PC-9 (cell line): ENCODE measurements around the gene CHFR. TPM values are rescaled to one million over a fixed set of nuclear protein-coding genes. Genes with fewer than 3 reads are reported as not detected.

ENCODE experiments used
- BruUV-seq: library from RNA; stranded (reverse); fragments of 400-500 nt; replicated peaks from 2 replicates; lab custom pipeline; 2021; lab: Mats Ljungman, UMichigan
- CTCF ChIA-PET: fragments of 300-600 bp; sonication (Branson Sonifier 250); formaldehyde crosslinking; loops from one replicate; lab custom pipeline; 2022; ENCODE audit warnings: antibody characterized with exemption; lab: Charles Lee
- POLR2A ChIA-PET: fragments of 300-600 bp; sonication (Branson Sonifier 250); formaldehyde crosslinking; loops from one replicate; lab custom pipeline; 2022; ENCODE audit warnings: antibody characterized with exemption; ENCODE audit not compliant: unreplicated experiment; lab: Charles Lee
- DNase-seq, 2 experiments: peaks; one replicate each; pipeline versions ENCODE4 v3.0.0 to v3.0.0-alpha.2; 2015 to 2022; ENCODE audit warnings: mixed read lengths in 1 of 2
- H2AFZ ChIP-seq: fragments of 200-600 bp; sonication (generic); 2 replicates; pipeline ENCODE4 v1.8.1; 2017; ENCODE audit warnings: antibody characterized with exemption
- H3F3A ChIP-seq: fragments of 200-600 bp; sonication (generic); 2 replicates; pipeline ENCODE4 v1.8.1; 2017; ENCODE audit warnings: antibody characterized with exemption, mild to moderate bottlenecking, low read depth; ENCODE audit not compliant: insufficient read depth
- H3K27ac ChIP-seq: fragments of 200-600 bp; sonication (generic); 2 replicates; pipeline ENCODE4 v1.6.1; 2016; ENCODE audit warnings: mixed run types
- H3K27me3 ChIP-seq: fragments of 200-600 bp; sonication (generic); 2 replicates; pipeline ENCODE4 v1.6.1; 2016; ENCODE audit warnings: low read depth, mixed run types; ENCODE audit not compliant: insufficient read depth
- H3K36me3 ChIP-seq: fragments of 200-600 bp; sonication (generic); 2 replicates; pipeline ENCODE4 v1.6.1; 2016; ENCODE audit warnings: low read depth, mixed run types
- H3K4me1 ChIP-seq: fragments of 200-600 bp; sonication (generic); replicated peaks from 2 replicates; pipeline ENCODE4 v1.6.1; 2016; ENCODE audit warnings: mixed run types; ENCODE audit not compliant: insufficient read depth
- H3K4me2 ChIP-seq: fragments of 200-600 bp; sonication (generic); 2 replicates; pipeline ENCODE4 v1.6.1; 2017; ENCODE audit warnings: mixed run types
- H3K4me3 ChIP-seq: fragments of 200-600 bp; sonication (generic); 2 replicates; pipeline ENCODE4 v1.6.1; 2016; ENCODE audit warnings: mixed run types
- H3K79me2 ChIP-seq: fragments of 200-600 bp; sonication (generic); 2 replicates; pipeline ENCODE4 v1.6.1; 2017; ENCODE audit warnings: low read depth, mixed run types
- H3K9me2 ChIP-seq: fragments of 200-600 bp; sonication (generic); 2 replicates; pipeline ENCODE4 v1.8.1; 2017; ENCODE audit warnings: mild to moderate bottlenecking; ENCODE audit not compliant: insufficient read depth
- H3K9me3 ChIP-seq: fragments of 200-600 bp; sonication (generic); 2 replicates; pipeline ENCODE4 v1.8.1; 2016; ENCODE audit warnings: low read depth; ENCODE audit not compliant: insufficient read depth
- H4K20me1 ChIP-seq: fragments of 200-600 bp; sonication (generic); 2 replicates; pipeline ENCODE4 v1.8.1; 2017; ENCODE audit not compliant: insufficient read depth
- EZH2 ChIP-seq: fragments of 200-600 bp; sonication (generic); IDR thresholded peaks from 2 replicates; pipeline ENCODE4 v1.8.0; 2017; ENCODE audit warnings: antibody characterized with exemption, low read depth
- intact Hi-C: fragments of 100-400 bp; cut with micrococcal nuclease; formaldehyde crosslinking; loops from one replicate; pipeline ENCODE4 v1.10.0; 2022; ENCODE audit not compliant: unreplicated experiment
- total RNA-seq: library from RNA; stranded (reverse); gene quantifications from 2 replicates; pipeline ENCODE4 v1.2.3, GENCODE V29; 2021
- TF ChIP-seq, protein P1 (sequence below): fragments of 200-600 bp; sonication (generic); conservative IDR thresholded peaks from 2 replicates; pipeline ENCODE4 v1.6.1; 2017; ENCODE audit warnings: mixed run types, antibody characterized with exemption, mild to moderate bottlenecking, moderate library complexity

CHFR gene
- total RNA-seq, 1 experiment from 2014 or later: 17.8 TPM

DNA sequence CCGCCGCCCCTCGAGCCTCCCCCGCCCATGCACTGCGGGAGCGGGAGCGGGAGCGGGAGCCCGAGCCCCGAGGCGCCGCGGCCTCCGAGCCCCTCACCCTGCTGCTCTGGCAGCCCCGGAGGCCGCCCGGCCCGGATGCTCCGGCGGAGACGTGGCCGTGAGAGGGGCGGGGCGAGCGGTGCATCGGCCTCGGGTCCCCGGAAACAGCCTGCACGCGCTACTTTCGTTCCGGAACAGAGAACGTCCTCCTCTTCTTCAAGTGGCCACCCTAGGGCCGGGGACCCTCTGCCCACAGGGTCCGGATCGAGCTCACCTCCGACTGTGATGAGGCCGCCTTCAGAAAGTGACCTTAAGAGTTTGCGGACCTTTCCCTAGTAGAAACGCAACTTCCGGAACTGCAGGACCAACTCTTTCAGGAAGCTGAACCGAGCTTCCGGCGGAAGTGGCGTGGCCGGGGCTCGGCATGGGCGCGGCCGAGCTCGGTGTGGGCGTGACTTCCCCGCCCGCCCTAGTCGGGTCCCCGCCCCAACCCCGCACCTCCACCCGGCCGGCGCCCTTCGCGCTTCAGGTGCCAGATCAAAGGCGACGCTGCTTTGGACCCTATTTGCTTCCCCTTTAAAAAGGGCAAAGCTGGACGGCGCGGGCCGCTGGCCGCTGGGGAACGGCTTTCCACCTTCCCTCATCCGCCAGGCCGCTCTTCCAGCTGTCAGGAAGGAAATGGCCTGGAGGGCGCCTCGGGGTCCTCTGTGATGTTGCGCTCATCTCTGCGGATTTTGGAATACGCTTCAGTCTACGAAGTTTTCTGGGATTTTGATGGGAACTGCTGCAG is 58.5 kb downstream of the CHFR start, which contains the start of gene GOLGA3:
Gene GOLGA3, minus strand, starts transcription at position 164 of the 829 bp plus-strand sequence. CDS start 6,741 bp downstream, outside the sequence.
- TF ChIP-seq, protein P1, sequence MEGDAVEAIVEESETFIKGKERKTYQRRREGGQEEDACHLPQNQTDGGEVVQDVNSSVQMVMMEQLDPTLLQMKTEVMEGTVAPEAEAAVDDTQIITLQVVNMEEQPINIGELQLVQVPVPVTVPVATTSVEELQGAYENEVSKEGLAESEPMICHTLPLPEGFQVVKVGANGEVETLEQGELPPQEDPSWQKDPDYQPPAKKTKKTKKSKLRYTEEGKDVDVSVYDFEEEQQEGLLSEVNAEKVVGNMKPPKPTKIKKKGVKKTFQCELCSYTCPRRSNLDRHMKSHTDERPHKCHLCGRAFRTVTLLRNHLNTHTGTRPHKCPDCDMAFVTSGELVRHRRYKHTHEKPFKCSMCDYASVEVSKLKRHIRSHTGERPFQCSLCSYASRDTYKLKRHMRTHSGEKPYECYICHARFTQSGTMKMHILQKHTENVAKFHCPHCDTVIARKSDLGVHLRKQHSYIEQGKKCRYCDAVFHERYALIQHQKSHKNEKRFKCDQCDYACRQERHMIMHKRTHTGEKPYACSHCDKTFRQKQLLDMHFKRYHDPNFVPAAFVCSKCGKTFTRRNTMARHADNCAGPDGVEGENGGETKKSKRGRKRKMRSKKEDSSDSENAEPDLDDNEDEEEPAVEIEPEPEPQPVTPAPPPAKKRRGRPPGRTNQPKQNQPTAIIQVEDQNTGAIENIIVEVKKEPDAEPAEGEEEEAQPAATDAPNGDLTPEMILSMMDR: no peak
- TF ChIP-seq EZH2: no peak

DNA sequence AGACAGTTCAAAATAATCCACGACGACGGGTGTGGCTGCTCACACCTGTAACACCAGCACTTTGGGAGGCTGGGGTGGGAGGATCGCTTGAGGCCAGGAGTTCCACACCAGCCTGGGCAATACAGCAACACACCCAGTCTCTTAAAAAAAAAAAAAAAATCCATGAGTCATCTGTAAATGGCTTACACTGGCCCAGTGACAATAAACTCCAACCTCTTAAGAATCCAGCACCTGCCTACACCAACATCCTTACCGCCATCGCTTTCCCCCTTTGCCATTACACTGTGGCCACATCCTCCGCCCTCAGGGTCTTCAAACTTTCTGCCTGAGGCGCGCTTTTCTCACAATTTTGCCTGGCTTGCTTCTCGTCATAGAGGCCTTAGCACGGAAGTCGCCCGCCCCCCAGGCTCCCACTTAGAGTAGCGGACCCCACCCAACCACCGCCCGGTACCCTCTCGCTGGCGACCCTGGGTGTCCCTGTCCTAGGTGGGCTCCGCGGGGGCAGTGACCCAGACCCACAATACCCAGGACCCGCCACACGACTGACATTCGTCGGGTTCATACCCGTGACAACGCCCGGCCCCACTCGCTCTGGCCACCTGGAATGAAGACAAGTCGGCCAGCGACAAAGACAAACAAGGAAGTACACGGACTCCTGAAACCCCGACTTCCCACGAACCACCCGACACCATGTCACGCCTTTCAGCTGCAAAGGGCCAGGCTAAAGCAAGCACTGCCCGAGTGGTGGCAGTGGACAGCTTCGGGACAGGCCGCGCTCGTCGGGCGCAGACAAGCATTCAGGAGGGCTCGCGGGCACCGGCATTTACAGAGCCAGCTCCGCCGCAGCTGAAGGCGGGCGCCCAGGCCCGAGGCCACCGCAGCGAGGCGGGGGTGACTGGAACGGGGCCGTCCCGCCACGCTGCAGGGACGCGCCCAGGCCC is 59.4 kb downstream of the CHFR start:
- H3K9me2 ChIP-seq: no peaks in the 10 kb centered on the region
- intact Hi-C loops: loop anchor here (2.0 kb wide), 1 partner anchor 129 kb away; the partner anchor contains the start of gene ZNF605
- CTCF ChIA-PET: interaction anchor here (0.7 kb wide), 1 partner anchor 183 kb away, joined by 4 read pairs; no protein-coding TSS in a partner anchor

More for the DNA sequence above, 58.5 kb downstream of the CHFR start, which contains the start of gene GOLGA3:
- no peaks in the 10 kb centered on the region for H3K27me3 ChIP-seq
- peak within 1 kb of the TSS; percentile 91 for H3K4me2 ChIP-seq
- intact Hi-C loops: loop anchor here (1.0 to 2.0 kb wide), 2 partner anchors 128 to 157 kb away; partner anchors contain the start of genes ZNF26 and ZNF605
- CTCF ChIA-PET: interaction anchor here (0.7 kb wide), 1 partner anchor 184 kb away, joined by 4 read pairs; no protein-coding TSS in a partner anchor
- H3K9me2 ChIP-seq: no peaks in the 10 kb centered on the region
- H3K27ac ChIP-seq: peak within 1 kb of the TSS; percentile 91
- H4K20me1 ChIP-seq: peaks cover 35% of the 10 kb centered on the region
- peak within 1 kb of the TSS; percentile 92 for H3K4me3 ChIP-seq
- no peaks in the 10 kb centered on the region; the same call in 1 of the 2 replicates for H3F3A ChIP-seq
- POLR2A ChIA-PET: interaction anchor here (0.6 to 0.7 kb wide), 5 partner anchors 58 to 1074 kb away, joined by 3 to 6 read pairs (median 5); partner anchors contain the start of gene CHFR
- H3K36me3 ChIP-seq: peaks cover 6% of the 10 kb centered on the region
- H3K9me3 ChIP-seq: no peaks in the 10 kb centered on the region
- peaks cover 13% of the 10 kb centered on the region; the same call in 1 of the 2 replicates for H3K4me1 ChIP-seq
- H2AFZ ChIP-seq: peak within 1 kb of the TSS; percentile 92
- H3K79me2 ChIP-seq: peaks cover 43% of the 10 kb centered on the region
- BruUV-seq: no TSS peak
- DNase-seq: peak; percentile 70 to 90

More for the DNA sequence above, 59.4 kb downstream of the CHFR start:
- TF ChIP-seq, protein P1: no peak
- TF ChIP-seq EZH2: no peak
- peak overlapping the region; percentile 92 for H3K4me3 ChIP-seq
- no peaks in the 10 kb centered on the region; the same call in 1 of the 2 replicates for H3F3A ChIP-seq
- peak overlapping the region; percentile 91 for H3K4me2 ChIP-seq
- peak; percentile 29 to 70 for DNase-seq
- TSS peak; percentile 83 for BruUV-seq
- peaks cover 39% of the 10 kb centered on the region for H4K20me1 ChIP-seq
- no peaks in the 10 kb centered on the region for H3K9me3 ChIP-seq
- peak overlapping the region; percentile 91 for H3K27ac ChIP-seq
- peak overlapping the region; percentile 92; the same call in 1 of the 2 replicates for H2AFZ ChIP-seq
- H3K79me2 ChIP-seq: peaks cover 46% of the 10 kb centered on the region
- POLR2A ChIA-PET: interaction anchor here (0.6 kb wide), 1 partner anchor 72 kb away, joined by 6 read pairs; no protein-coding TSS in a partner anchor
- peaks cover 13% of the 10 kb centered on the region; the same call in 1 of the 2 replicates for H3K4me1 ChIP-seq
- H3K36me3 ChIP-seq: peaks cover 6% of the 10 kb centered on the region
- no peaks in the 10 kb centered on the region for H3K27me3 ChIP-seq
